ENCODE data around the gene PKMYT1. TPM values are rescaled to one million over a fixed set of nuclear protein-coding genes. Genes with fewer than 3 reads are reported as not detected.

Gene PKMYT1
- total RNA-seq, 1 donor from 2014 or later = 125 TPM

Other genes starting within 250 kb of the PKMYT1 start
- 559 and 595 TPM in 2 replicates for gene SRRM2, start 227.8 kb downstream of the PKMYT1 start, total RNA-seq
- gene ELOB, start 203.2 kb downstream of the PKMYT1 start, total RNA-seq = 232 TPM in 2 replicates
- not detected in 2 replicates for gene PRSS33, start 192.9 kb downstream of the PKMYT1 start, total RNA-seq
- gene PRSS41, start 182.0 kb downstream of the PKMYT1 start, total RNA-seq = not detected in 2 replicates
- 5.7 and 6.6 TPM in 2 replicates for gene PRSS21, start 163.2 kb downstream of the PKMYT1 start, total RNA-seq
- gene ZG16B, start 150.1 kb downstream of the PKMYT1 start, total RNA-seq = 6.5 and 8.0 TPM in 2 replicates
- not detected in 2 replicates for gene PRSS22, start 122.3 kb downstream of the PKMYT1 start, total RNA-seq
- 20.0 and 23.6 TPM in 2 replicates for gene FLYWCH2, start 97.2 kb downstream of the PKMYT1 start, total RNA-seq
- 61.6 and 67.3 TPM in 2 replicates for gene FLYWCH1, start 68.5 kb downstream of the PKMYT1 start, total RNA-seq
- gene KREMEN2, start 16.2 kb downstream of the PKMYT1 start, total RNA-seq = not detected in 2 replicates
- 43.0 and 49.9 TPM in 2 replicates for gene PAQR4, start 11.1 kb downstream of the PKMYT1 start, total RNA-seq
- gene CLDN9, start 32.5 kb upstream of the PKMYT1 start, total RNA-seq = 0.43 and 0.77 TPM in 2 replicates
- not detected in 2 replicates for gene CLDN6, start 37.7 kb upstream of the PKMYT1 start, total RNA-seq
- gene TNFRSF12A, start 39.9 kb upstream of the PKMYT1 start, total RNA-seq = 4.8 and 5.7 TPM in 2 replicates
- 29.2 and 31.2 TPM in 2 replicates for gene HCFC1R1, start 43.5 kb upstream of the PKMYT1 start, total RNA-seq
- 64.3 and 65.9 TPM in 2 replicates for gene THOC6, start 43.6 kb upstream of the PKMYT1 start, total RNA-seq
- 0.20 and 0.23 TPM in 2 replicates for gene BICDL2, start 56.5 kb upstream of the PKMYT1 start, total RNA-seq
- 71.1 and 75.1 TPM in 2 replicates for gene MMP25, start 66.1 kb upstream of the PKMYT1 start, total RNA-seq
- 3,664 and 3,681 TPM in 2 replicates for gene IL32, start 85.2 kb upstream of the PKMYT1 start, total RNA-seq
- 0.11 and 0.30 TPM in 2 replicates for gene ZSCAN10, start 118.8 kb upstream of the PKMYT1 start, total RNA-seq
- gene ZNF205, start 132.1 kb upstream of the PKMYT1 start, total RNA-seq = 0.23 TPM in 1 of 2 replicates, not detected in the other
- gene ZNF213, start 154.6 kb upstream of the PKMYT1 start, total RNA-seq = 10.8 and 11.0 TPM in 2 replicates
- not detected in 2 replicates for gene OR1F1, start 207.8 kb upstream of the PKMYT1 start, total RNA-seq

Data from T-helper 2 cell treated with Interferon-gamma antibody and Interleukin-4, amounts not matched to agents 100 ng/mL and 5 ng/mL, for 36 hours (primary cell).